ENCODE data around the gene SAP30L. TPM values are rescaled to one million over a fixed set of nuclear protein-coding genes. Genes with fewer than 3 reads are reported as not detected.

Gene SAP30L
- total and polyA plus RNA-seq, 2 of the 13 experiments (the other 11 are each of a cell fraction or from before 2014, with no cell fraction given): 27.9 to 37.2 TPM

DNA sequence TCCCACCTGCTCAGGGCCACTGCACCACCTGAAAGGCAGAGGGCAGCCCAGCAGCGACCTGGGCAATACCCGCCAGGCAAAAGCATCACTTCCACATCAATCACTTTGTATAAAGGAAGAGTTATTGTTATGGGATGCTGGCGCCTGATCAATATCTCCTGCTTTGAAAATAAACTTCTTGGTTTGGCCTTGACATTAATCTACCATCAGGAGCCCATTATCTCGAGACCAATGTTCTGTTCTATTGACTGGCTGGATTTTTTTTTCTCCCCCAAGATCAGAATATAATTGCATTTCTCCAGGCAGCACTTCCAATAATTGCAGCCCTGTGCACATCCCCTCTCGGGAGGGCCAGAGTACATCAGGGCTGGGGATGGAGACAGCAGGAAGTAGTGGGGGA is 44.4 kb upstream of the SAP30L start:
- FAIRE-seq: no peak
- CTCF ChIA-PET (ENCODE audit: low intra/inter-chr PET ratio, low total read pairs): no interaction called here
- no peak overlapping the region for H2AFZ ChIP-seq (ENCODE audit: low read length)

More for the DNA sequence above, 44.4 kb upstream of the SAP30L start:
- intact Hi-C loops (cut with micrococcal nuclease; ENCODE audit: unreplicated experiment): loop anchor here (10.0 kb wide), 1 partner anchor 67 kb away; no protein-coding TSS in a partner anchor
- TF ChIP-seq, protein P1, sequence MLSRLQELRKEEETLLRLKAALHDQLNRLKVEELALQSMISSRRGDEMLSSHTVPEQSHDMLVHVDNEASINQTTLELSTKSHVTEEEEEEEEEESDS (CRISPR knock-in tag; IDR thresholded peaks at IDR 0.05; ENCODE audit: borderline replicate concordance): no peak
- TF ChIP-seq, protein P2, sequence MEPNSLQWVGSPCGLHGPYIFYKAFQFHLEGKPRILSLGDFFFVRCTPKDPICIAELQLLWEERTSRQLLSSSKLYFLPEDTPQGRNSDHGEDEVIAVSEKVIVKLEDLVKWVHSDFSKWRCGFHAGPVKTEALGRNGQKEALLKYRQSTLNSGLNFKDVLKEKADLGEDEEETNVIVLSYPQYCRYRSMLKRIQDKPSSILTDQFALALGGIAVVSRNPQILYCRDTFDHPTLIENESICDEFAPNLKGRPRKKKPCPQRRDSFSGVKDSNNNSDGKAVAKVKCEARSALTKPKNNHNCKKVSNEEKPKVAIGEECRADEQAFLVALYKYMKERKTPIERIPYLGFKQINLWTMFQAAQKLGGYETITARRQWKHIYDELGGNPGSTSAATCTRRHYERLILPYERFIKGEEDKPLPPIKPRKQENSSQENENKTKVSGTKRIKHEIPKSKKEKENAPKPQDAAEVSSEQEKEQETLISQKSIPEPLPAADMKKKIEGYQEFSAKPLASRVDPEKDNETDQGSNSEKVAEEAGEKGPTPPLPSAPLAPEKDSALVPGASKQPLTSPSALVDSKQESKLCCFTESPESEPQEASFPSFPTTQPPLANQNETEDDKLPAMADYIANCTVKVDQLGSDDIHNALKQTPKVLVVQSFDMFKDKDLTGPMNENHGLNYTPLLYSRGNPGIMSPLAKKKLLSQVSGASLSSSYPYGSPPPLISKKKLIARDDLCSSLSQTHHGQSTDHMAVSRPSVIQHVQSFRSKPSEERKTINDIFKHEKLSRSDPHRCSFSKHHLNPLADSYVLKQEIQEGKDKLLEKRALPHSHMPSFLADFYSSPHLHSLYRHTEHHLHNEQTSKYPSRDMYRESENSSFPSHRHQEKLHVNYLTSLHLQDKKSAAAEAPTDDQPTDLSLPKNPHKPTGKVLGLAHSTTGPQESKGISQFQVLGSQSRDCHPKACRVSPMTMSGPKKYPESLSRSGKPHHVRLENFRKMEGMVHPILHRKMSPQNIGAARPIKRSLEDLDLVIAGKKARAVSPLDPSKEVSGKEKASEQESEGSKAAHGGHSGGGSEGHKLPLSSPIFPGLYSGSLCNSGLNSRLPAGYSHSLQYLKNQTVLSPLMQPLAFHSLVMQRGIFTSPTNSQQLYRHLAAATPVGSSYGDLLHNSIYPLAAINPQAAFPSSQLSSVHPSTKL (CRISPR knock-in tag; IDR thresholded peaks at IDR 0.05): no peak
- TF ChIP-seq CHD2 (IDR thresholded peaks at IDR 0.05; ENCODE audit: low read depth, low read length) (no peak), JDP2 (CRISPR knock-in tag; IDR thresholded peaks at IDR 0.05; ENCODE audit: borderline replicate concordance) (no peak), STAG1 (CRISPR knock-in tag; IDR thresholded peaks at IDR 0.05) (no peak), RELA (CRISPR knock-in tag; IDR thresholded peaks at IDR 0.05) (no peak), MED1 (CRISPR knock-in tag; IDR thresholded peaks at IDR 0.05) (no peak), ARNT (IDR thresholded peaks at IDR 0.05) (no peak)
- TF ChIP-seq, protein P3, sequence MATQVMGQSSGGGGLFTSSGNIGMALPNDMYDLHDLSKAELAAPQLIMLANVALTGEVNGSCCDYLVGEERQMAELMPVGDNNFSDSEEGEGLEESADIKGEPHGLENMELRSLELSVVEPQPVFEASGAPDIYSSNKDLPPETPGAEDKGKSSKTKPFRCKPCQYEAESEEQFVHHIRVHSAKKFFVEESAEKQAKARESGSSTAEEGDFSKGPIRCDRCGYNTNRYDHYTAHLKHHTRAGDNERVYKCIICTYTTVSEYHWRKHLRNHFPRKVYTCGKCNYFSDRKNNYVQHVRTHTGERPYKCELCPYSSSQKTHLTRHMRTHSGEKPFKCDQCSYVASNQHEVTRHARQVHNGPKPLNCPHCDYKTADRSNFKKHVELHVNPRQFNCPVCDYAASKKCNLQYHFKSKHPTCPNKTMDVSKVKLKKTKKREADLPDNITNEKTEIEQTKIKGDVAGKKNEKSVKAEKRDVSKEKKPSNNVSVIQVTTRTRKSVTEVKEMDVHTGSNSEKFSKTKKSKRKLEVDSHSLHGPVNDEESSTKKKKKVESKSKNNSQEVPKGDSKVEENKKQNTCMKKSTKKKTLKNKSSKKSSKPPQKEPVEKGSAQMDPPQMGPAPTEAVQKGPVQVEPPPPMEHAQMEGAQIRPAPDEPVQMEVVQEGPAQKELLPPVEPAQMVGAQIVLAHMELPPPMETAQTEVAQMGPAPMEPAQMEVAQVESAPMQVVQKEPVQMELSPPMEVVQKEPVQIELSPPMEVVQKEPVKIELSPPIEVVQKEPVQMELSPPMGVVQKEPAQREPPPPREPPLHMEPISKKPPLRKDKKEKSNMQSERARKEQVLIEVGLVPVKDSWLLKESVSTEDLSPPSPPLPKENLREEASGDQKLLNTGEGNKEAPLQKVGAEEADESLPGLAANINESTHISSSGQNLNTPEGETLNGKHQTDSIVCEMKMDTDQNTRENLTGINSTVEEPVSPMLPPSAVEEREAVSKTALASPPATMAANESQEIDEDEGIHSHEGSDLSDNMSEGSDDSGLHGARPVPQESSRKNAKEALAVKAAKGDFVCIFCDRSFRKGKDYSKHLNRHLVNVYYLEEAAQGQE (IDR thresholded peaks at IDR 0.05; ENCODE audit: borderline replicate concordance in 1 of 2, low read depth in 1 of 2, low read length in 2 of 2): no peak
- TF ChIP-seq, protein P4, sequence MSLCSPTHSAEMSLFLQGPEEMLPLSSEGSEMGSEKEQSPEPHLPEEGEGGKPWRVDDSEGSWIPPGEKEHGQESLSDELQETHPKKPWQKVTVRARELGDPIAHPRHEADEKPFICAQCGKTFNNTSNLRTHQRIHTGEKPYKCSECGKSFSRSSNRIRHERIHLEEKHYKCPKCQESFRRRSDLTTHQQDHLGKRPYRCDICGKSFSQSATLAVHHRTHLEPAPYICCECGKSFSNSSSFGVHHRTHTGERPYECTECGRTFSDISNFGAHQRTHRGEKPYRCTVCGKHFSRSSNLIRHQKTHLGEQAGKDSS (CRISPR knock-in tag; IDR thresholded peaks at IDR 0.05; ENCODE audit: borderline replicate concordance, low read depth): no peak
- Histone ChIP-seq H3K36me3 (replicated peaks in 1 of 2; ENCODE audit: control insufficient read depth in 1 of 2, insufficient read depth in 2 of 2, low read length in 2 of 2) (no peaks in the 10 kb centered on the region), H4K20me1 (ENCODE audit: insufficient read depth, low read length) (no peaks in the 10 kb centered on the region), H3K79me2 (ENCODE audit: insufficient read depth, low read length) (no peaks in the 10 kb centered on the region), H3K9ac (ENCODE audit: insufficient read depth, low read depth, low read length) (no peak overlapping the region), H3K27ac (ENCODE audit: extremely low read length, insufficient read depth, low read length) (no peak overlapping the region), H3K4me3 (replicated peaks in 1 of 3; ENCODE audit: insufficient read depth in 1 of 3, low read depth in 2 of 3, low read length in 3 of 3) (no peak overlapping the region), H3K4me2 (ENCODE audit: low read depth, low read length) (no peak overlapping the region), H3K4me1 (ENCODE audit: insufficient read depth, low read length) (0 out of 2 replicates have a peak, but pooled peaks cover 9% of the 10 kb centered on the region), H3K27me3 (ENCODE audit: control insufficient read depth in 1 of 2, insufficient read depth in 2 of 2, low read length in 2 of 2) (no peaks in the 10 kb centered on the region), H3K9me3 (ENCODE audit: low read length) (no peaks in the 10 kb centered on the region)
- in situ Hi-C loops (cut with HindIII; ENCODE audit: extremely low pct_ligation_motif_present, low pct_unique_long_range_greater_than_20kb): no loop called here
- BruUV-seq (replicated peaks): no TSS peak
- DNase-seq (ENCODE audit: low spot score) (no peak), ATAC-seq (no peak)
- POLR2A ChIA-PET: no interaction called here
- 84% methylated on average over 5 of the region's 5 CpGs for WGBS (ENCODE audit: low lambda C conversion rate)
